ENCODE results near the gene WWOX. TPM values are rescaled to one million over a fixed set of nuclear protein-coding genes. Genes with fewer than 3 reads are reported as not detected.

WWOX gene
- total and polyA plus RNA-seq, 2 of the 8 experiments (the other 6 are each of a cell fraction or from before 2014, with no cell fraction given), result 5.4 to 16.7 TPM

GRCh38 chr16:79248351-79248750, 1148.9 kb downstream of the WWOX start (continued):
- TF ChIP-seq MAX (IDR thresholded peaks at IDR 0.05) (no peak), ZNF274 (IDR thresholded peaks at IDR 0.05; ENCODE audit: borderline replicate concordance, extremely low read depth, low read length) (no peak), PHF8 (conservative IDR thresholded peaks at IDR 0.05; ENCODE audit: low read depth, low read length) (no peak), ATF2 (IDR thresholded peaks at IDR 0.05; ENCODE audit: low read length) (no peak)

All from H1 (cell line).